ENCODE measurements around the gene EZR. TPM values are rescaled to one million over a fixed set of nuclear protein-coding genes. Genes with fewer than 3 reads are reported as not detected.

The EZR gene
- total and polyA plus RNA-seq, 2 donors (not counting 1 experiment from before 2014, with no cell fraction given) = 227 to 945 TPM

- peak overlapping the region; percentile 58 for H3K4me3 Mint-ChIP-seq
- H3K4me1 ChIP-seq (ENCODE audit: control insufficient read depth in 2 of 2, insufficient read depth in 2 of 2, low read length in 2 of 2) = peaks cover 56 to 69% of the 10 kb centered on the region in 2 donors
- H3K27ac ChIP-seq (ENCODE audit: low read length in 2 of 2) = peak overlapping the region; percentile 8 to 58
These were observed 37.1 kb upstream of the EZR start for GRCh38 chr6:158856261-158856660.

More at GRCh38 chr6:158856261-158856660, 37.1 kb upstream of the EZR start:
- Histone ChIP-seq H3K9ac (ENCODE audit: low read length) (no peak overlapping the region), H3K4me3 (ENCODE audit: control extremely low read depth in 1 of 5, extremely low read depth in 1 of 5, insufficient read depth in 1 of 5, low read depth in 2 of 5, low read length in 4 of 5) (no peak overlapping the region), H3K4me2 (replicated peaks; ENCODE audit: low read depth, low read length, poor library complexity, severe bottlenecking) (peak overlapping the region; percentile 39), H3K36me3 (replicated peaks in 1 of 2; ENCODE audit: control extremely low read depth in 1 of 2, control insufficient read depth in 1 of 2, extremely low read depth in 1 of 2, insufficient read depth in 2 of 2, low read length in 1 of 2) (no peaks in the 10 kb centered on the region), H3K9me3 (ENCODE audit: control extremely low read depth in 1 of 3, control insufficient read depth in 2 of 3, insufficient read depth in 1 of 3, low read length in 2 of 3) (no peaks in the 10 kb centered on the region), H3K79me2 (ENCODE audit: control insufficient read depth, insufficient read depth, low read length) (peaks cover 24% of the 10 kb centered on the region), H3K27me3 (replicated peaks in 1 of 4; ENCODE audit: control extremely low read depth in 1 of 4, control insufficient read depth in 3 of 4, insufficient read depth in 4 of 4, low read length in 3 of 4) (no peaks in the 10 kb centered on the region), H2AFZ (ENCODE audit: insufficient read depth, low read depth, low read length, poor library complexity, severe bottlenecking) (no peak overlapping the region), H4K20me1 (ENCODE audit: control insufficient read depth, insufficient read depth, low read length, poor library complexity, severe bottlenecking) (no peaks in the 10 kb centered on the region)
- Mint-ChIP-seq H3K4me1 (peaks cover 31% of the 10 kb centered on the region), H3K9me3 (ENCODE audit: insufficient read depth) (no peaks in the 10 kb centered on the region), H3K27ac (peak overlapping the region; percentile 81), H3K27me3 (no peaks in the 10 kb centered on the region)
- POLR2A ChIA-PET = interaction anchor here (1.0 to 6.6 kb wide), 3 partner anchors 12 to 37 kb away, joined by 4 to 107 read pairs (median 6); partner anchors contain the start of gene EZR
- WGBS (ENCODE audit: insufficient coverage) = 100% methylated on average over 1 of the region's 4 CpGs
- CTCF ChIA-PET = interaction anchor here (1.1 kb wide), 1 partner anchor 11 kb away, joined by 3 read pairs; no protein-coding TSS in a partner anchor
- intact Hi-C loops (cut with micrococcal nuclease) = no loop called here
- ATAC-seq (ENCODE audit: low read depth) (no peak), DNase-seq (no peak)
- TF ChIP-seq CTCF (IDR thresholded peaks at IDR 0.05) (no peak), EZH2 (IDR thresholded peaks at IDR 0.05; ENCODE audit: borderline replicate concordance, insufficient read depth, low read depth, low read length, poor library complexity, severe bottlenecking) (no peak)
